Vagina (tissue), 2 donors: ENCODE results near the gene VPS33A. TPM values are rescaled to one million over a fixed set of nuclear protein-coding genes. Genes with fewer than 3 reads are reported as not detected.
A peak's percentile ranks its signal among the peaks of the same experiment; 100 is the strongest.

Experiments
- DNase-seq, 2 donors: peaks; one replicate each; pipeline ENCODE4 v3.0.0-alpha.2; 2017; ENCODE audit errors: extremely low spot score in 2 of 2
- H3K27ac ChIP-seq: fragments of 200-600 bp; sonication (generic); one replicate; pipeline ENCODE4 v1.5.1; 2019
- H3K27me3 ChIP-seq: fragments of 200-600 bp; sonication (generic); one replicate; pipeline ENCODE4 v1.5.1; 2019
- H3K36me3 ChIP-seq, 2 donors: fragments of 200-600 bp; sonication (generic); one replicate each; pipeline ENCODE4 v1.5.1; 2017 to 2019
- H3K4me1 ChIP-seq: fragments of 200-600 bp; sonication (generic); one replicate; pipeline ENCODE4 v1.5.1; 2019
- H3K4me3 ChIP-seq, 2 donors: fragments of 200-600 bp; sonication (generic); 1 replicate in 1 of 2; 2 replicates in 1 of 2; pipeline ENCODE4 v1.5.1; 2016 to 2019
- H3K9me3 ChIP-seq: fragments of 200-600 bp; sonication (generic); one replicate; pipeline ENCODE4 v1.5.1; 2019
- POLR2A ChIP-seq, 2 donors: fragments of 450-650 bp; IDR thresholded peaks; one replicate each; pipeline ENCODE4 v1.6.1; 2017; ENCODE audit warnings: antibody characterized with exemption in 2 of 2, mild to moderate bottlenecking in 2 of 2, moderate library complexity in 2 of 2
- POLR2AphosphoS5 ChIP-seq, 2 donors: sonication (generic); formaldehyde crosslinking; IDR thresholded peaks; one replicate each; pipeline ENCODE4 v1.9.0; 2017; ENCODE audit warnings: antibody characterized with exemption in 2 of 2, mild to moderate bottlenecking in 2 of 2, low read depth in 1 of 2; ENCODE audit not compliant: insufficient read depth in 1 of 2
- intact Hi-C: fragments of 100-400 bp; cut with DNase I; formaldehyde crosslinking; loops from one replicate; pipeline ENCODE4 v1.15.1; 2023
- total RNA-seq: library from RNA; depleted of rRNA; stranded (reverse); fragments of >200 nt; gene quantifications from one replicate; pipeline ENCODE4 v1.2.3, GENCODE V29; 2016
- TF ChIP-seq, protein P1 (sequence below), 3 experiments: fragments of 450-650 bp in 2 of 3; fragments of 200-600 bp in 1 of 3; sonication (generic) in 1 of 3; IDR thresholded peaks; one replicate each; pipeline ENCODE4 v1.5.1; 2017 to 2019; ENCODE audit warnings: antibody characterized with exemption in 3 of 3, mild to moderate bottlenecking in 2 of 3, moderate library complexity in 2 of 3

The VPS33A gene
- total RNA-seq, 1 donor from 2014 or later = 11.0 TPM

DNA sequence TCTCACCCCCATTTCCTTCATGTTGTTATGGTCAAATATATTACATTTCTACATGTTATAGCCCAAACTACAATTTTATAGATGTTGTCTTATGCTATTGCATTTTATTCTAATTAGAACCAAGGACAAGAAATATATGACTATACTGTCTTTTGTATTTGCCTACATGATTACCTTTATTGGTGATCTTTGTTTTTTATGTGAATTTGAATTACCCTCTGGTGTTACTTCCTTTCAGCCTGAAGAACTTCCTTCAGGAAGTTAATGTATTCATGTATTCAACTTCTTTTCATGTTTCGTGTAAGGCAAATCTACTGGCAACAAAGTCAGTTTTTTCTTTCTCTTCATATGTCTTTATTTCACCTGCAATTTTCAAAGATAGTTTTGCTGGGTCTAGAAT is 71.5 kb downstream of the VPS33A start:
- intact Hi-C loops = no loop called here
- TF ChIP-seq, protein P1, sequence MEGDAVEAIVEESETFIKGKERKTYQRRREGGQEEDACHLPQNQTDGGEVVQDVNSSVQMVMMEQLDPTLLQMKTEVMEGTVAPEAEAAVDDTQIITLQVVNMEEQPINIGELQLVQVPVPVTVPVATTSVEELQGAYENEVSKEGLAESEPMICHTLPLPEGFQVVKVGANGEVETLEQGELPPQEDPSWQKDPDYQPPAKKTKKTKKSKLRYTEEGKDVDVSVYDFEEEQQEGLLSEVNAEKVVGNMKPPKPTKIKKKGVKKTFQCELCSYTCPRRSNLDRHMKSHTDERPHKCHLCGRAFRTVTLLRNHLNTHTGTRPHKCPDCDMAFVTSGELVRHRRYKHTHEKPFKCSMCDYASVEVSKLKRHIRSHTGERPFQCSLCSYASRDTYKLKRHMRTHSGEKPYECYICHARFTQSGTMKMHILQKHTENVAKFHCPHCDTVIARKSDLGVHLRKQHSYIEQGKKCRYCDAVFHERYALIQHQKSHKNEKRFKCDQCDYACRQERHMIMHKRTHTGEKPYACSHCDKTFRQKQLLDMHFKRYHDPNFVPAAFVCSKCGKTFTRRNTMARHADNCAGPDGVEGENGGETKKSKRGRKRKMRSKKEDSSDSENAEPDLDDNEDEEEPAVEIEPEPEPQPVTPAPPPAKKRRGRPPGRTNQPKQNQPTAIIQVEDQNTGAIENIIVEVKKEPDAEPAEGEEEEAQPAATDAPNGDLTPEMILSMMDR (IDR thresholded peaks at IDR 0.05) = no peak
- TF ChIP-seq POLR2AphosphoS5 (IDR thresholded peaks at IDR 0.05; ENCODE audit: insufficient read depth in 1 of 2, low read depth in 1 of 2) (no peak), POLR2A (IDR thresholded peaks at IDR 0.05) (no peak)
- no peaks in the 10 kb centered on the region for H3K9me3 ChIP-seq
- no peak overlapping the region for H3K4me3 ChIP-seq
- H3K36me3 ChIP-seq = no peaks in the 10 kb centered on the region
- H3K27me3 ChIP-seq = no peaks in the 10 kb centered on the region
- no peaks in the 10 kb centered on the region for H3K4me1 ChIP-seq
- no peak for DNase-seq
- no peak overlapping the region for H3K27ac ChIP-seq

DNA sequence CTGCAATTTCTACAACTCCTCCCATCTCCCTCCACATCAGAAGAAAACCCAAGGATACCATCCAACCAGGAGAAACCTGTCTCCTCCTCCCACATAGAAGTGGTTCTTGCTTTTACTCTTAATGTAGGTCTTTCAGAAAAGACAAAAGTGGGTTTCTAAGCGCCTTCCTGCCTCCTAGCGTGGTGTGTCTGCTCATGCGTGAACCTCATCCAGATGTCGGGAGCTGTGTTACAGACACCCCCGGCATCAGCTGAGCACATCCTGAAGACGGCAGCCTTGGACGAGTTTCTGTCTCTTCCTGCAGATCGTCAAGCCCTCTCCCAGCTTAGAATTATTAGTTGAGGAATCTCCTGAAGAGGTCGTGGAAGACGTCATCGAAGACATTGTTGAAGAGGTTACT is 73.9 kb downstream of the VPS33A start:
- Histone ChIP-seq H3K27me3 (no peaks in the 10 kb centered on the region), H3K27ac (no peak overlapping the region), H3K9me3 (no peaks in the 10 kb centered on the region), H3K4me3 (no peak overlapping the region), H3K4me1 (no peaks in the 10 kb centered on the region), H3K36me3 (no peaks in the 10 kb centered on the region)
- intact Hi-C loops = no loop called here
- no peak for DNase-seq
- TF ChIP-seq POLR2A (IDR thresholded peaks at IDR 0.05) = no peak
- TF ChIP-seq, protein P1 (IDR thresholded peaks at IDR 0.05) = no peak
- TF ChIP-seq POLR2AphosphoS5 (IDR thresholded peaks at IDR 0.05; ENCODE audit: insufficient read depth in 1 of 2, low read depth in 1 of 2) = no peak

DNA sequence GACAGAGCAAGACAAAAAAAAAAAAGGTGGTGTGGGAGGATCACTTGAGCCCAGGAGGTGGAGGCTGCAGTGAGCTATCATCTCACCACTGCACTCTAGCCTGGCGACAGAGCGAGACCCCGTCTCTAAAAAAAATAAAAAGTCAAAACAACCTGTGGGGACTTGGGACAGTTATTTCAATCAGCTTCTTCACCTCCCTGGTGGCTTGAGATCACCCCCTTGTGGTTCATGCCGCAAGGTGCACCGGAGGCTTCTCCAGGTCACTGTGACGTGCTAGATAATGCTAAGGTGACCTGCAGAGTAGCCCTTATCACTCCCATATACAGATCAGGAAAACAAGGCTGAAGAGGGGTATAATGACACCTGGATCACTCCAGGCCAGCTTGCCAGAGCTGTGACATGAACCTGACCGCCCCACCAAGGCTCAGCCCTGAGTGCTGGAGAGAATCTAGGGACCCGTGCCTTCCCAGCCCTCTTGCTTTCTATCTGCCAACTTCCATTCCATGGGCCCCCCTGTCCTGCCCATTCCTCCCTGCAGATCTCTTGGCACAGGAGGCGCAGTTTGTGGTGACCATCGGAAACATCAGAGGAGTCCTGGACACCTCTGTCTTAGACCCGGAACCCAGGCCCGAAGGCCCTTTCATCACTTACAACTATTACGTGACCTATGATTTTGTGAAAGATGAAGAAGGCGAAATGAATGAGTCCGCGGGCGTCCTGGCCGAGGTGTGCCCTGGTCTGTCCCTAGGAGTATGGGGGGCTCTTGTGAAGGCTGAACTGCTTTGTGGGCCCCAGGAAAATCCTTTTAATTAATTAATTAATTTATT is 75.2 kb downstream of the VPS33A start:
- DNase-seq = no peak
- TF ChIP-seq POLR2AphosphoS5 (IDR thresholded peaks at IDR 0.05; ENCODE audit: insufficient read depth in 1 of 2, low read depth in 1 of 2) (no peak), POLR2A (IDR thresholded peaks at IDR 0.05) (no peak)
- TF ChIP-seq, protein P1 (IDR thresholded peaks at IDR 0.05) = peak in 2 of 3 experiments; percentile 34
- intact Hi-C loops = no loop called here
- Histone ChIP-seq H3K9me3 (no peaks in the 10 kb centered on the region), H3K27ac (no peak overlapping the region), H3K4me1 (no peaks in the 10 kb centered on the region), H3K36me3 (no peaks in the 10 kb centered on the region), H3K4me3 (no peak overlapping the region), H3K27me3 (no peaks in the 10 kb centered on the region)

DNA sequence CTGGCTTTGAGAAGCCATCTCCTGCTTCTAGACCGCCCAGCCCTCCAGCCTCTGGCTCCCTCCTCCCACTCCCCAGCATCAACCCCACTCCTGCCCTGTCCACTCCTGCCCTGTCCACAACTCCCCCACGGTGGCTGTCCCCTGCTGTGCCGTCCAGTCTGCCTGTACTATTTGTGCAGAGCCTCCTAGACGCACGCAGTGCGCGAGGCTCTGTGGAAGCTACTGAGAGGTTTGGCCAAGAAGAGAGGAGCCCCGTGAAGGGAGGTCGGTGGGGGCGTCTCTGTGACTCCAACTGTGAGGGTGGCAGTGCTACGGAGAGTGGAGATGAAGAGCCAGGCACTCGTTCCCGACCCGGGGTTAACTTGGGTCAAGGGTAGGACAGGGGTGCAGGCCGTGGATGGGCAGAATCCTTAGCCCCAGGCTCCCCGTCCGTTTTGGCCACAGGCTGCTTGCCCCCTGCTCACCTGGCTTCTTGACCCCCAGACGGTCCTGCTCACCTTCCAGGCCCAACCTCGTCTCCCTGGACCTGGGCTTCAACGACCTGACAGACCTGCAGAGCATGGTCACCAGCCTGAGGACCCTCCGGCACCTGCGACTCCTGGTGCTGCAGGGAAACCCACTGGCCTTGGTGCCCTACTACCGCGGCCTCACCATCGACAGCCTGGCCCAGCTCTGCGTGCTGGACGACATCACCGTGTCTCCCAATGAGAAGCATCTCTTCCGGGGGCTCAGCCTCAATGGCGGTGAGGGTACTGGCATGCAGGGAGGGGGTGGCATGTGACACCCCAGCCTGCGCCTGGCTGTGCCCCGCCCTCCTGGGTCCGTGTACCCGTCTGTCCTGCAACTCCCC is 76.4 kb downstream of the VPS33A start:
- no peak for TF ChIP-seq POLR2A (IDR thresholded peaks at IDR 0.05)
- TF ChIP-seq, protein P1 (IDR thresholded peaks at IDR 0.05) = no peak
- no peak for TF ChIP-seq POLR2AphosphoS5 (IDR thresholded peaks at IDR 0.05; ENCODE audit: insufficient read depth in 1 of 2, low read depth in 1 of 2)
- intact Hi-C loops = no loop called here
- Histone ChIP-seq H3K4me3 (no peak overlapping the region), H3K27ac (no peak overlapping the region), H3K27me3 (no peaks in the 10 kb centered on the region), H3K36me3 (no peaks in the 10 kb centered on the region), H3K9me3 (no peaks in the 10 kb centered on the region), H3K4me1 (no peaks in the 10 kb centered on the region)
- DNase-seq = no peak
